ENCODE data around the gene COLGALT1.

COLGALT1 gene

DNA sequence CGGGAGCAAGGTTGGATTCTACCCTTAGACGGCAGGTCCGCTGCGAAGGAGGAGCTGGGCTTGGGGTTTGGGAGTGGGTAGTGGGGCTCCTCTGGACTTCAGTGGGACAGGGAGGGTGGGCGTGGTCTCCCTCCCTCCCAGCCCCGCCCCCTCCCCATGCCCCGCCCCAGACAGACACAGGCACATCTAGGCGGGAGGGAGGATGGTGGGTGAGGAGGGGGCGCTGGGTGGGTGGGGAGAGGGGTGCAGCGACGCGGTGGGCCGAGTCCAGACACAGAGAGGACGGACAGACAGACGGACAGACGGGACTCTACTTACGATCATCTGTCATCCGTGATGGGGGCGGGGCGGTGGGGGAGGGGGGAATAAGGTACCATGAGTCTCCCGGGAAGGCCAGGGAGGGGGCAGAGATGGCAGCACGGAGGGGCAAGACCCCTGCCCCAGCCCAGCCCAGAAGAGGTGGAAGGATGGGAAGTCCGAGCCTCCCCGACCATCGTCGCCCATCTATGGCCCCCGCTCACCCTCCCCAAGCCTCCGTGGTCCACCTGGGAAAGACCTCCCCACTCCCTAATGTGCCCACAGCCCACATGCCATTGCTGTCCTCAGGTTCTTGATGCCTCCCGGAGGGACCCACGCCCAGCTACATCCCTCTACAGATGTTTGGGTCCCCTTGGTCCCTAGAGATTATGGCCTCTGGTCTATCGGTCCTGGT is 67.9 kb downstream of the COLGALT1 start:
- DNase-seq (ENCODE audit: low spot score): no peak

DNA sequence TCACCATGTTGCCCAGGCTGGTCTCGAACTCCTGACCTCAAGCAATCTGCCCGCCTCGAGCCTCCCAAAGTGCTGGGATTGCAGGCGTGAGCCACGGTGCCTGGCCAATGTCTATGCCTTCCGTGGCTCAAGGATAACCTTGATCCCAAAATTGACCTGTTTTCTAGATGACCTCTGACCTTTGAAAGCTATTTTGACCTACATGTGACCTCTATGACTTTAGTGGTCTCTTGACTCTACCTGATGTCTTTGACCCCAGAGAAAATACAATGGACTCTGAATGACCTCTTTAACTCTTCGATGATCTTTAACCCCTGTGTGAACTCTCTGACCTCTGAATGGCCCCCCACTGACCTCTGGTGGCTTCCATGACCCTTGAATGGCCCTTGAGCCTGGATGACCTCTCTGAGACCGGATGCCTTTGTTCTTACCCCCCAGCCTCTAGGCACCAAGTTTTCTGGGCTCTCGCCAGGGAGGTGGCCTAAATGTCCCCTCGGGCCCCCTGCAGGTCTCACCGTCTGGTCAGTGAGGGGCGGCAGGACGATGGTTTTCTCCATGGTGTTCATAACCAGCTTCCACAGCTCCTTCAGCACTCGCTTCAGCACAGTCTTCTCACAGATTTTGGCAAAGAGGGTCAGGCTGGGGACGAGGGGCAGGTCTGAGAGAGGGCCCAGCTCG is 69.0 kb downstream of the COLGALT1 start:
- no peak for DNase-seq (ENCODE audit: low spot score)

DNA sequence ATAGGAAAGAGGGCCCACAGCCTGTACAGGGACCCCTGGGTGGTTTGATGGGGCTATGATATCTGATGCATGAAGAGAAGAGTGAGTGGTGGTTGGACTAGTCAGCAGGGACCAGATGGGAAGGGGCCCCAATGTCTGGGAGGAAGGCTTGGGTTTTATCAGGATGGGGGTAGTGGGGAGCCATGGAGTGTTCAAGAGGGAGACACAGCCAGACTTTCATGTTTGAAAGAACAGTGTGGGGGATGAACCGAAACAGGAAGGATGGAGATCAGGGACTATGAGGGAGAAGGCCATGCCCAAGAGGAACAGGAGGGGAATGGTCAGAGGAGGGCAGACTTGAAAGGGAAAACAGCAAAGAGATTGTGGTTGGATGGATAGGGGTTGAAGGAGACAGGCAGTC is 69.6 kb downstream of the COLGALT1 start:
- no peak for DNase-seq (ENCODE audit: low spot score)

DNA sequence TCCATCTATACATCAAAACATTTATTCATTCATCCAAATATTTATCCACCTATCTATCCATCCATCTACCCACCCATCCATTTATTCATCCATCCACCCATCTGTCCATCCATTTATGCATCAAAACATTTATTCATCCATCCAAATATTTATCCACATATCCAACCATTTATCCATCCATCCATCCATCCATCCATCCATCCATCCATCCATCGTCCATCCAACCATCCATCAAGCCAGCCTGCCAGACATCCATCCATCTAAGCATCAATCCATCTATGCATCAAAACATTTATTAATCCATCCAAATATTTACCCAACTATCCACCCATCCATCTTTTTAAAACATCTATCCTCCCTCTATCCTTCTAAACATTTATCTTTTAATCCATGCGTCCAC is 70.5 kb downstream of the COLGALT1 start:
- no peak for DNase-seq (ENCODE audit: low spot score)

DNA sequence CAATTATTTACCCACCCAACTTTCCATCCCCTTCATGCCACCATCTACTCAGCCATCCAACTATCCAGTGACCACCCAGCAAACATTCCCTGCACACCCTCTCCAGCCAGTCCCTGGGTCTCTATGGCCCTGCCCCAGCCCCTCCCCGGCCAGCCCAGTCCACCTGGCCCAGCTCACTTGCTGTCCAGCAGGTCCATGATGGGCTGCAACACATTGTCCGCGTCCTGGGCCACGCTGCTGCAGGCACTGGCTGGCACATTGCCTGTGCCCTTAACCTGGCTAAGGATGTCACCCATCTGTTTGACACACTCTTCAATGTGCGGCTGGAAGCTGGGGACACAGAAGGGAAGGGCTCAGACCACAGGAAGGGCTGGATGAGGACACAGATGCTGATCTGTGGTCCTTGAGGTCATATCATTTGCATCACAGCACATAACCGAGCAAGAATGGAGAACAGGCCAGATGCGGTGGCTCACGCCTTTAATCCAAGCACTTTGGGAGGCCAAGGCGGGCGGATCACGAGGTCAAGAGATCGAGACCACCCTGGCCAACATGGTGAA is 71.1 kb downstream of the COLGALT1 start:
- no peak for DNase-seq (ENCODE audit: low spot score)

DNA sequence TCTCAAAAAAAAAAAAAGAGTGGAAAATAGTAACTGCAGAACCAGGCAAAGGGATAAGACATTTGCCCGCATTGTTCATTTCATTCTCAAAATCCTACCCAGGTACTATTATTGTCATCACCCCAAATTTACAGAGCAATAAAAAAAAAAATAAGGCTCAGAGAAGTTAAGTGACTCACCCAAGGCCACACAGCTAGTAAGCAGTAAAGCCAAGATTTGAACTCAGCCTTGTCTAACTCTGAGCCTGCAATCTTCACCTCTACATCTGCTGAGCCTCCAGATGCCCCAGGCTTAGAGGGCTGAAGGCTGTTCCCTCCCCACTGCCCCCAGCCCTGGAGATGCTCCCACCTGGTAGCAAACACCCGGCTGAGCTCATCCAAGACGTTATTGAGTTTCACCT is 71.7 kb downstream of the COLGALT1 start:
- DNase-seq (ENCODE audit: low spot score): no peak

DNA sequence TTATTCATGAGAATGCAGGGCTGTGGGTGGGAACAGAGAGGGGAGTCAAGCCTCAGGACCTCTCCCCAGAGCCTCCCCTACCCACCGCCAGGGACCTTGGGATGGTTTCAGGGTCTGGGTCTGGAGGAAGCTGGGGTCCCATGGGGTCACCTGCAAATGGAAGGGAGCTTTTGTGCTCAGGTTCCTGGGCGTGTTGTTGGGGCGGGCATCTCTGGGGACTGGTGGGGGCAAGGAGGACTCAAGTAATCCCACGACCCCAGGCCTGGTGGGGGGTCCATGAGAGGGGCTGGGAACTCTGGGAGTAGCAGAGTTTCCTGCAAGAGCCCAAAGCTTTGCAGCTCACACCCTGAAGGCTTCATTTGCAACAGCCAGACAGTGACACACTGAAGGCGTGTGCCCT is 72.5 kb downstream of the COLGALT1 start:
- DNase-seq (ENCODE audit: low spot score): no peak

DNA sequence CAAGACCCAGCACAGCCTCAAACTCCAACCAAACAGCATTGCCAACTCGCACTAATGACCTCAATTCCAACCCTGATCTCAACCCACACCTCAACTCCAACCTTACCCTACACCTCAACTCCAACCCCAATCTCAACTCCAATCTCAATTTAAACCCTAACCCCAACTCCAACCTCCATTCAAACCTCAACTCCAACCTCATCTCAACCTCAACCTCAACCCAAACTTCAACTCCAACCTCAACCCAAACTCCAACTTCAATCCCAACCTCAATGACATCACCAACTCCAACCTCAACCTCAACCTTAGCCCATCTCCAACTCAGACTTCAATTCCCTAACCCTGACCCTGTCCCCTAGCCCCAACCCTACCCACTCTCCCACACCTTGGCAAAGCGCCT is 74.3 kb downstream of the COLGALT1 start:
- no peak for DNase-seq (ENCODE audit: low spot score)

DNA sequence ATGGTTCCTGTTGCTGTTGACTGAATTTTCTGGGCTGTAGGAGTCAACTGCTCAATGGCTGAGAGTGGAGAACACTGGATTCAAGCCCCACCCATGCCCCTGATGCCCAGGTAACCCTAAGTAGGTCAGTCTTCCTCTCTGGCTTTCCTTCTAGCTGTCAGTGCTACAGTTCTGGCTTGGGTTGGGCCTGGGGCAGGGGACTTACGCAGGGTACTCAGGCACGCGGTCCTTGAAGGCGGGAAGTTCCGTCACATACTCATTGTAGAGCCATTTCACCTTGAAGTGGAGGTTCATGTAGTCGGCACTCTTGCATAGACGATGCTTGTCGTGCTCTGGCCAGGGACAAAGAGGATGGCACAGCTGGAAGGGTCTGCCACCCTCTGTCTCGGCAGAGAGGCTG is 77.1 kb downstream of the COLGALT1 start:
- DNase-seq (ENCODE audit: low spot score): no peak
